CD4-positive, alpha-beta T cell treated with Interleukin-15 for 4 hours (primary cell): ENCODE results near the gene IL22RA2.

Experiments
- DNase-seq: peaks from one replicate; pipeline ENCODE4 v3.0.0-alpha.2; 2020; ENCODE audit warnings: low spot score

IL22RA2 gene

DNA sequence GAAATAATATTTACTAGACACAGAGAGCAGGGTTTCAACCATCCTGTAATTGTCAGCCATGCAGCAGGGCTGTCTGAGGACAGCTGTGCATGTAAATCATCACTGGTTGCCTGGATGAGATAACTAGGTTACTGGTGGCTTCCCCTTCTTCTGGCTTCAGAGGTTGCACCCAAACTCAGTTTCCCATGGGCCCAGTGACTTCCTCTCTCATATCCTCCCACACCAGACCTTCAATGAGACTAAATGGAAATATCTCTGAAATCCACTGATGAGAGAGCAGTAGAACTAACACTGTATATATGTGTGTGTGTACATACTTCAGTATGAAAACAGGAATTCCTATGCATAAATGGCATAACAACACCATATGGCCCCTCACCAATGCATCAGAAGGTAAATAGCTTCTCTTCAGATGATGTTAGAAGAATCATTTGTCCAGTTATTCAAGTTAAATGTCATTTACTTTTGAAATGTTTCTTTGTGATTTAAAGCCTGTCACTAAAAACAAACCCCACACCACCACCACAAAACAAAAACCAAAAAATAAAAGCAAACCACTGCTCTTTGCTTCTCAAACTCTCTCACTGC is 77.7 kb downstream of the IL22RA2 start:
- DNase-seq = no peak

- no peak for DNase-seq
These were observed 78.4 kb downstream of the IL22RA2 start for GRCh38 chr6:137095093-137095492.

- DNase-seq = peak; percentile 63
These were observed 78.9 kb downstream of the IL22RA2 start for GRCh38 chr6:137094411-137095008.
